Frontal cortex (tissue), 4 donors: ENCODE results near the gene EVI5L. TPM values are rescaled to one million over a fixed set of nuclear protein-coding genes. Genes with fewer than 3 reads are reported as not detected.
"Not testable (repeated sequence)": the region's sequence is repeated elsewhere in the genome, so short reads cannot be mapped to it uniquely, and the experiment has no call there.

Experiments used
- DNase-seq, 2 donors: peaks; one replicate each; pipeline ENCODE4 v3.0.0; 2012; ENCODE audit warnings: low spot score in 2 of 2
- FAIRE-seq: peaks from 2 replicates; lab custom pipeline; 2012; peaks lifted over from hg19 to GRCh38; lab: Jason Lieb, UNC
- total RNA-seq: library from RNA; depleted of rRNA; stranded (reverse); fragments of >200 nt; gene quantifications from one replicate; pipeline ENCODE4 v1.2.3, GENCODE V29; 2014
- donor health status: control.
- donor health status: control.
- donor health status: control.

Gene EVI5L
- total RNA-seq, 1 donor from 2014 or later = 47.7 TPM

- peak in 1 of 2 donors; percentile 22 for DNase-seq
- FAIRE-seq = no peak
Observed at GRCh38 chr19:7857727-7858108, 27.7 kb downstream of the EVI5L start.

- FAIRE-seq (no peak), DNase-seq (no peak)
Observed at GRCh38 chr19:7858109-7858770, 28.2 kb downstream of the EVI5L start.

GRCh38 chr19:7859087-7859486 lies 29.1 kb downstream of the EVI5L start:
- DNase-seq, FAIRE-seq: not testable (repeated sequence)

- FAIRE-seq = no peak
- DNase-seq = peak in 1 of 2 donors; percentile 35
Observed at GRCh38 chr19:7859831-7860713, 30.1 kb downstream of the EVI5L start.

DNA sequence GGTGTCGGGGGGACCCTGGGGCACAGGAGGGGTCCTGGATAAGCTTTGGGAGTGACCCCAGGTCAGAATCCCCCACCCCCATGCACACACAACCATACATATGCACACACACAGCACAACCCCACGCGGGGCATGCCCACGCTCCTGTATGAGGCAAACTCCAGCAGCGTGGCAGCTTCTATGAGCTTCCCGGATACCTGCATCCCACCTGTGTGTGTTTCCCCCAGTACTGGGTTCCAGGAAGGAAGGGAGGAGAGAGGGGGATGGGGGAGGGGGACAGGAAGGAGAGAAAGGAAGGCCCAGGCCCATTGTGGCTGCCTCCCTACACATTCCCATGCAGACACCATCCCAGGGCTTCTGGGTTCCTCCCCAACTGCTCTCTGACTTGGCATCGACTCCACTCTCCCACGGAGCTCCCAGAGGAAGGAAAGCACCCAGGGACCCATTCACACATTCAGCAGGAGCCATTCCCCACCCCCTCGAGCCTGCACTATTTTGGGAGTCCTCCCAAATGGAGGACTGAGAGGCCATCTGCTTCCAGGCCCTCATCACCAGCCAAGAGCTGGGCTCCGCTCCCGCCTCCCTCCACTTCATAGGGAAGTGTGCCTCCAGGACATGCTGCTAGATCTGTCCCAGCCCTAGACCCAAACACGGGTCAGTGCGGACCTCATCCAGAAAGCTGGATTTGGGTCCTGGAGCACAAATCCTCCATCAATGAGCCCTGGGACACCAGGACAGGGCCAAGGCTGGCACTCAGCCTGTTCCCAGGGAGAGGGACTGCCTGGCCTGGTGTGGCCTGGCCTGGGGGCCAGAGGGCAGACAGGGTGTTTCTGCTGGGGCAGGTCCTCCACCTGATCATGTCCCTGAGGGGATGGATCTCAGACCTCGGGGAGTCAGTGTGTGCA lies 30.9 kb downstream of the EVI5L start:
- FAIRE-seq (no peak), DNase-seq (peak; percentile 77 to 79)

DNA sequence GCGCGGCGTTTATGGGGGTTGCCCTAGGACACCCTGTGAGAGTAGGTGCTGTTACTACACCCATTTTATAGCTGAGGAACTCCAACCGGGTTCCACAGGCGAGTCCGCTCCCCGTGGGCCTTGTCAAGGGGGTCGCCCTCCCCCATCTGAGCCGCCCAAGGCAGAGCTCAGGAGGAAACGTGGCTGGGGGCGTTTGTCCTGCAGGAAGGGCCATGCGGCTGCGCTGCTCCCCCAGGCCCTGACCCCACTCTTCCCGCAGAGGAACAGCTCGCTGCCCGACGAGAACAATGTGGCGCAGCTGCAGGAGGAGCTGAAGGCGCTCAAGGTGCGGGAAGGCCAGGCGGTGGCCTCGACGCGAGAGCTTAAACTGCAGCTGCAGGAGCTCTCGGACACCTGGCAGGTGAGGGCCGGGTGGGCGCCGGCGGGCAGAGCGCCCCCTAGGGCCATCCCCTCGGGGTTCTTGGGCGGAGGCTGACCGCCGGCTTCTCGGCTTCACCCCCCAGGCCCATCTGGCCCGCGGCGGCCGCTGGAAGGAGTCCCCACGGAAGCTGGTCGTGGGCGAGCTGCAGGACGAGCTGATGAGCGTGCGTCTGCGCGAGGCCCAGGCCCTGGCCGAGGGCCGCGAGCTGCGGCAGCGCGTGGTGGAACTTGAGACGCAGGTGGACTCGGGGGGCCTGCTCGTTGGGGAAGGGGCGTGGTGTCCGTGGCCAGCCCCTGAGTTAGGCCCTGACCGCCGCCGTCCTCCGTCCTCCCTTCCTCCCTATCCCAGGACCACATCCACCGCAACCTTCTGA lies 31.8 kb downstream of the EVI5L start:
- DNase-seq (peak in 1 of 2 donors; percentile 44), FAIRE-seq (no peak)

GRCh38 chr19:7862413-7862951 lies 32.5 kb downstream of the EVI5L start:
- peak; percentile 82 to 88 for DNase-seq
- no peak for FAIRE-seq

DNA sequence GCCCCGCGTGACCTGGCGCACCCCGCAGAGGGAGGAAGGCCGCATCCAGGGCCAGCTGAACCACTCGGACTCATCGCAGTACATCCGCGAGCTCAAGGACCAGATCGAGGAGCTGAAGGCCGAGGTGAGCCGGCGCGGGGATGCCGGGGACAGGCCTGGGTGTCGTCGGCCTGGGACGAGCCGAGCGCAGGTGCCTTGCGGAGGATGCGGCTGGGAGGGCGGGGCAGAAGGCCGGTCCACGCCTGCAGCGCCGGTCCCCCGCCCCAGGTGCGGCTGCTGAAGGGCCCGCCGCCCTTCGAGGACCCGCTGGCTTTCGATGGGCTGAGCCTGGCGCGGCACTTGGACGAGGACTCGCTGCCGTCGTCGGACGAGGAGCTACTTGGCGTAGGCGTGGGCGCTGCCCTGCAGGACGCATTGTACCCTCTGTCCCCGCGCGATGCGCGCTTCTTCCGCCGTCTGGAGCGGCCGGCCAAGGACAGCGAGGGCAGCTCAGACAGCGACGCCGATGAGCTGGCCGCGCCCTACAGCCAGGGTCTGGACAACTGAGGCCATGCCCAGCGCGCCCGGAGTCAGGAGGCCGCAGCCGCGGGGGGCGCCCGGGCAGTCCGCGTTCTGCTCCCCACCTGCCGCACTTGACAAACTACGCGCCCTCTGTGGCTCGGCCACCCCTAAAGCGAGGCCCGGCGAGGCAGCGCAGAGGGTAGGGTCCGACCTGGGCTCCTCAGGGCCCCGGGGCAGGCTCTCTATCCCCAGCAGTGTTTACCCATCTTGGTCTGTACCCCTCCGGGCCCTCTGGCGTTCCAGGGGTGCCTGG lies 33.3 kb downstream of the EVI5L start:
- FAIRE-seq = no peak
- peak in 1 of 2 donors; percentile 46 for DNase-seq

- peak in 1 of 2 donors; percentile 33 for DNase-seq
- no peak for FAIRE-seq
Observed at GRCh38 chr19:7863971-7864689, 34.1 kb downstream of the EVI5L start.

DNA sequence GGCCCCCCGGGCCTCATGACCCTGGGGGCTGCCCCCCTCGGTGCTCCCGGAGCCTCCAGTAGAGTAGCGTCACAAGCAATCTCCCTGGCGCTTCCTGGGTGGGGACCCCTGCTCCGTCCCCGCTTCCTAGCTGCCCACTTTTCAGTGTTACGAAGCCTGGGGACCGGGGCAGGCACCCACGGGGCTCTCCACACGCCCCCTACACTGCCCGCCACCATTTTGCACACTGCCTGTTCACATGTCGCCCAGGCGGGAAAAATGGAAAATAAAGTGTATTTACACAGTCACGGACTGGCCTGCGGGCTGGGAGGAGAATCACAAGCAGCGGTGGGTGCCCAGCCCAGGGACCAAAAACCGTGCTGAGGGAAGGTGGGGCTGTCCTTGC lies 34.7 kb downstream of the EVI5L start:
- FAIRE-seq (no peak), DNase-seq (no peak)

DNA sequence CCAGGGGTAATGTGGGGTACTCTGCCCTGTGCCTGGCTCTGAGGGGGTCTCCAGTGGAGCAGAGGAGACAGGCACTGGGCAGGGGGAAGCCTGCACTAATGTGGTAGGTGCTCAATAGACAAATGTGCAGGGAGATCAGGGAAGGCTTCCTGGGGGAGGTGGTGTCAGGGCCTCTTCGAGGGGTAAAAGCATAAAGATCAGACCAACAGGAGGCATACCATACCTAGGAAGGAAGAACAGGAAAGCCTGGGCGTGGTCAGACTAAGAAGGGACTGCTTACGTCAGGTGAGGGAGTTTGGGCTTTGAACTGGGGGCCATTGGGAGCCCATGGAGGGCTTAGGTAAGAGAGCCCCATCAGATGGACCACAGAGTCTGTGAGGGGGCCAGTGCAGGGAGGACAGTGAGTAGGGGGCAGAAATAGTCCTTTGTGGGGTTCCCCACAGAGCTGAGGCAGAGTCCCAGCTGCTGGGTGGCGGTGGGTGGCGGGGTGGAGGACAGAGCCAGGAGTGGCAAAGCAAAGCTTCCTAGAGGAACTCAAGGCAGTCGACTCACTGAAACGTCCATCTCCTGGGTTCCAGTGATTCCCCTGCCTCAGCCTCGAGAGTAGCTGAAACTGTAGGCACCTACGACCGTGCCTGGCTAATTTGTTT lies 35.4 kb downstream of the EVI5L start:
- DNase-seq (peak in 1 of 2 donors; percentile 36), FAIRE-seq (no peak)

DNA sequence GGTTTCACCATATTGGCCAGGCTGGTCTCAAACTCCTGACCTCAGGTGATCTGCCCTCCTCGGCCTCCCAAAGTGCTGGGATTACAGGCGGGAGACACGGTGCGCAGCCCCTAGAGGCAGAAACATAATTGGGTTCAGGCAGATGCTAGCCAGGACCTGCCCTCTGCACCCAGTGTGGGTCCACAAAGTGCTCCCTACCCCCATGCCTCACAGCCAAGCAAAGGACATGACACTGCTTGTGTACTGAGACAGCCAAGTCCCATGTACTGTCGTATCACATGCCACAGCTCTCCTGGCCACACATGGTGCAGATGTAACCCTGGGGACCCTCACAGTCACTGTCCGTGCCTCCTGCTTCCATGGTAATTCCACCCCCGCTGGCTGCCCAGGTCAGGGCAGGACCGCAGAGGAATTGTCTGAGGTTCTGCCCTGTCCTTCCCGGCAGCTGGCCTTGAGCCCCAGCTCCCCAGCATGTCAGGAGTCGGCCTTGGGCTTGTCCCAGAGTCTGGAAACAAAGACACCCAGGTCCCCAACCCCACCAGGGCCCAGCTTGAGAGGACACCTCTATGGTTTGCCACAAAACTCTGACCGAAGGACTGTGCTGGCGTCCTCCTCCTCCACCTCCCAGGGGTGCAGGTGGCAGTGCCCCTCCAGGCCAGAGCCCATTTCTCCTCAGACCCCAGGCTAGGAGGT lies 36.5 kb downstream of the EVI5L start:
- DNase-seq (peak in 1 of 2 donors; percentile 43), FAIRE-seq (no peak)

- peak in 1 of 2 donors; percentile 31 for DNase-seq
- FAIRE-seq = no peak
Observed at GRCh38 chr19:7867092-7867844, 37.2 kb downstream of the EVI5L start.

DNA sequence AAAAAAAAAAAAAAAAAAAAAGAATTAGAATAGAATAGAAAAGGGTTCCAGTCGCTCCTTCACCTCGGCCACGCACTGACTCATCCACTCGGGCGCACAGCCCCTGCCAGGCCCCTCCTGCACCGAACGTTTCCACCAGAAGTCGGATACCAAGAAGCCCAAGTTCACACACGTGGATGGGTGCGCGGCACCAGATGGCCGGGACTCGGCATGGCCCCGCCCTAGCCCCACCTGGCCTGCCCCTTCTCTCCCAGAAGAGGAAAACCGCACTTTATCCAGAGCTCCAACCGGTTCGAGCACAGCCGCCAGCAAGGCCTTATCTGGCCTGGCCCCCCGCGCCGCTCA lies 38.3 kb downstream of the EVI5L start:
- DNase-seq (no peak), FAIRE-seq (no peak)

- DNase-seq = peak; percentile 89
- FAIRE-seq = no peak
Observed at GRCh38 chr19:7868671-7869452, 38.8 kb downstream of the EVI5L start.
